ENCODE data around the gene TTLL5. TPM values are rescaled to one million over a fixed set of nuclear protein-coding genes. Genes with fewer than 3 reads are reported as not detected.

The TTLL5 gene
- total RNA-seq, 1 donor from 2014 or later = 37.9 TPM

- intact Hi-C loops (cut with micrococcal nuclease) = no loop called here
- Mint-ChIP-seq H3K9me3 (peaks cover 10% of the 10 kb centered on the region), H3K4me1 (no peaks in the 10 kb centered on the region), H3K27ac (no peak overlapping the region), H3K4me3 (no peak overlapping the region), H3K36me3 (ENCODE audit: low read depth) (peaks cover 51% of the 10 kb centered on the region), H3K27me3 (no peaks in the 10 kb centered on the region)
- DNase-seq (no peak), ATAC-seq (ENCODE audit: low read depth) (no peak)
- ChIA-PET CTCF (no interaction called here), POLR2A (no interaction called here)
- no peak for TF ChIP-seq CTCF (IDR thresholded peaks at IDR 0.05)
Measured at GRCh38 chr14:75751296-75751695, 90.2 kb downstream of the TTLL5 start.

GRCh38 chr14:75752086-75752485 lies 91.0 kb downstream of the TTLL5 start:
- Mint-ChIP-seq H3K27ac (no peak overlapping the region), H3K27me3 (no peaks in the 10 kb centered on the region), H3K36me3 (ENCODE audit: low read depth) (peaks cover 43% of the 10 kb centered on the region), H3K4me3 (no peak overlapping the region), H3K9me3 (peaks cover 7% of the 10 kb centered on the region), H3K4me1 (peaks cover 4% of the 10 kb centered on the region)
- no peak for ATAC-seq (ENCODE audit: low read depth)
- no peak for DNase-seq
- no peak for TF ChIP-seq CTCF (IDR thresholded peaks at IDR 0.05)
- CTCF ChIA-PET = no interaction called here
- POLR2A ChIA-PET = no interaction called here
- intact Hi-C loops (cut with micrococcal nuclease) = no loop called here

- Mint-ChIP-seq H3K27me3 (no peaks in the 10 kb centered on the region), H3K4me1 (peaks cover 12% of the 10 kb centered on the region), H3K9me3 (no peaks in the 10 kb centered on the region), H3K4me3 (no peak overlapping the region), H3K36me3 (ENCODE audit: low read depth) (peaks cover 36% of the 10 kb centered on the region), H3K27ac (no peak overlapping the region)
- intact Hi-C loops (cut with micrococcal nuclease) = no loop called here
- CTCF ChIA-PET = no interaction called here
- DNase-seq (no peak), ATAC-seq (ENCODE audit: low read depth) (no peak)
- no peak for TF ChIP-seq CTCF (IDR thresholded peaks at IDR 0.05)
- POLR2A ChIA-PET = no interaction called here
Measured at GRCh38 chr14:75752907-75753594, 92.0 kb downstream of the TTLL5 start.

- ChIA-PET CTCF (no interaction called here), POLR2A (no interaction called here)
- peaks cover 13% of the 10 kb centered on the region for H3K4me1 Mint-ChIP-seq
- ATAC-seq (ENCODE audit: low read depth) = no peak
- no peak overlapping the region for H3K4me3 Mint-ChIP-seq
- intact Hi-C loops (cut with micrococcal nuclease) = no loop called here
- TF ChIP-seq CTCF (IDR thresholded peaks at IDR 0.05) = no peak
- no peaks in the 10 kb centered on the region for H3K9me3 Mint-ChIP-seq
- DNase-seq = no peak
- no peak overlapping the region for H3K27ac Mint-ChIP-seq
- peaks cover 31% of the 10 kb centered on the region for H3K36me3 Mint-ChIP-seq (ENCODE audit: low read depth)
- H3K27me3 Mint-ChIP-seq = no peaks in the 10 kb centered on the region
Measured at GRCh38 chr14:75753696-75754095, 92.7 kb downstream of the TTLL5 start.

- ChIA-PET CTCF (interaction anchor here (0.8 kb wide), 1 partner anchor 222 kb away, joined by 3 read pairs; no protein-coding TSS in a partner anchor), POLR2A (no interaction called here)
- Mint-ChIP-seq H3K27ac (no peak overlapping the region), H3K4me3 (no peak overlapping the region), H3K9me3 (no peaks in the 10 kb centered on the region), H3K36me3 (ENCODE audit: low read depth) (peaks cover 15% of the 10 kb centered on the region), H3K27me3 (no peaks in the 10 kb centered on the region), H3K4me1 (peaks cover 13% of the 10 kb centered on the region)
- ATAC-seq (ENCODE audit: low read depth) (peak; percentile 31), DNase-seq (no peak)
- TF ChIP-seq CTCF (IDR thresholded peaks at IDR 0.05) = no peak
- intact Hi-C loops (cut with micrococcal nuclease) = no loop called here
Measured at GRCh38 chr14:75757644-75758402, 96.8 kb downstream of the TTLL5 start.

Measured in activated B cell treated with CpG ODN at 0.5 μM for 24 hours (primary cell).